Retinal pigment epithelial cell (primary cell): ENCODE data around the gene AGPAT3.

Source experiments
- DNase-seq: peaks from one replicate; pipeline ENCODE4 v3.0.0-alpha.2; 2010; ENCODE audit warnings: low read depth
- H3K4me3 ChIP-seq: 2 replicates; pipeline ENCODE4 v1.5.1; 2011; ENCODE audit warnings: mild to moderate bottlenecking, low read length, control low read depth, moderate library complexity
- CTCF ChIP-seq: conservative IDR thresholded peaks from 2 replicates; pipeline ENCODE4 v1.5.1; 2011; ENCODE audit warnings: low read depth, low read length, control low read depth, inconsistent platforms

AGPAT3 gene

DNA sequence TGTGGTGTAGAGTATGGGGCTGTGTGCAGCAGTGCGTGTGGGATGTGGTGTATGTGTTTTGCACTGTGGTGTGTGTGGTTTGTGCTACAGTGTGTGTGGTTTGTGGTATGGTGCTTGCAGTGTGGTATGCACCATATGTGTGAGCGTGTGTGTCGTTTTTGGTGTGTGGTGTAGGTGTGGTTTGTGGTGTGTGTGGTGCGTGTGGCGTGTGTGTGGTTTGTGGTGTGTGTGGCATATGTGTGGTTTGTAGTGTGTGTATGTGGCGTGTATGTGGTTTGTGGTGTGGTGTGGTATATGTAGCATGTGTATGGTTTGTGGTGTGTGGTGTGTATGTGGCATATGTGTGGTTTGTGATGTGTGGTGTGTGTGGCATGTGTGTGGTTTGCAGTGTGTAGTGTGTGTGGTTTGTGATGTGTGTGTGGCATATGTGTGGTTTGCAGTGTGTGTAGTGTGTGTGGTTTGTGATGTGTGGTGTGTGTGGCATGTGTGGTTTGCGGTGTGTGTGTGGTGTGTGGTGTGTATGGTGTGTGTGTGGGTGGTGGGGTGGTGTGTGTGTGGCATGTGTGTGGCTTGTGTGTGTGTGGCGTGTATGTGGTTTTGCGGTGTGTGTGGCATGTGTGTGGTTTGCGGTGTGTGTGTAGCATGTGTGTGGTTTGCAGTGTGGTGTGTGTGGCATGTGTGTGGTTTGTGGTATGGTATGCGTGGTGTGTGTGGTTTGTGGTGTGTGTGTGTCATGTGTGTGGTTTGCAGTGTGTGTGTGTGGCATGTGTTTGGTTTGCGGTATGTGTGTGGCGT is 93.5 kb downstream of the AGPAT3 start:
- no peak for DNase-seq
- TF ChIP-seq CTCF = no peak
- no peak overlapping the region for H3K4me3 ChIP-seq

- DNase-seq = no peak
- no peak for TF ChIP-seq CTCF
- no peak overlapping the region for H3K4me3 ChIP-seq
Measured at GRCh38 chr21:43959231-43960116, 94.5 kb downstream of the AGPAT3 start.

GRCh38 chr21:43961382-43961909 is 96.4 kb downstream of the AGPAT3 start:
- no peak for DNase-seq
- H3K4me3 ChIP-seq = no peak overlapping the region
- TF ChIP-seq CTCF = no peak

DNA sequence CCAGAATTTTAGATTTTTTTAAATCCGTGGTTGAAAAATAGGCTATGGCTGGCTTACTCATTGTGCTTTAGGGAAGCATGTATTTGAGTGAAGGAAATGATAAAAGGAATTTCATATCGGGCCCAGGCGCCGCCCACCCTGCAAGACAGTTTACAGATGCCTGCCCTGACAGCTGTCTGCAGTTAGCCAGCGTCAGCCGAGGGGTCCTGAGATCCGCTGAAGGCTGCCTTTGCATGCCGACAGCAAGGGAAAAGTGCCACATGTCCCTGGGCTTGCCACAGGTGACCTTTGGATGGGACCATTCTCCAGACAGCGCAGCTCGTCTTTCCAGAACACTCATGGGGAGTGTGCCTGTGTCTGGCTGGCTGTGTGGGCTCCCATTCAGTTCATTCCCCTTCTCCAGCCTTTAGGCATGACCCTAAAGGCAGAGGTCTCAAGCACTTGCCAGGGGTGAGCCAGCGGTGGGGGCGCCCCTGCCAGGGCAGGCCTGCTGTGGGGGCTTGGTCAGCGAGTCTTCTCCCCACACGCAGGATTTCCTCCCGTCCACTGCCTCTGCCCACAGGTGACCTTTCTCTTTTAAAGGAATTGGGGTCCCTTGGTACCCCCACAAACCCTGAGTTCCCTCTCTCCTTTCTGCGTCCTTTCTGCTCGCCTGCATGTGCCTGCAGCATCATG is 101.0 kb downstream of the AGPAT3 start:
- TF ChIP-seq CTCF = no peak
- H3K4me3 ChIP-seq = no peak overlapping the region
- no peak for DNase-seq

DNA sequence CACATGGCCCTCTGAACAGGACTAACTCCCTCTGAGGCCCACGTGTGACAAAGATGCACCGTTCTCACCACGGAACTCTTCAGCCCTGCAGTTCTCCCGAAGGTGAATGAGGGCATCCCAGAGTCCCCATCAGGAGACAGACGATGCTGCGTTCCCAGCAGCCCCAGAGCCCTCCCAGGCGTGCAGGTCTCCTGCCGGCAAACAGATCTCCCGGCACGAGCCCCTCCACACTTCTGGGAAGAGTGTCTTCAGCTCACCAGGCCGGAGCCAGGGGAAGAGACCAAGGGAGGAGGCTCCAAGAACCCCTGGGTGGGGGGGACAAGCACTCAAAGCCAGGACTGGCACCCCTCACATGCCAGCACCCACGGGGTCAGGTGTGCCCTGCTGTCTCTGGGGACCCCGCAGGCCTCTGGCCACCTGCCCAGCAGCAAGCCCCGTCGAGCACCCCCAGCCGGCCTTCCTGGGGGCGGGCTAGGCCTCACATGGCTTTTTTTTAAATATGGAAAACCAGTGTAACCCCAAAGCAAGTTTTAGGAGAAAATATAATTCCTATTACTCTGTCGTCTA is 102.0 kb downstream of the AGPAT3 start:
- H3K4me3 ChIP-seq = no peak overlapping the region
- DNase-seq = no peak
- no peak for TF ChIP-seq CTCF

GRCh38 chr21:43967981-43968380 is 103.0 kb downstream of the AGPAT3 start:
- TF ChIP-seq CTCF = no peak
- H3K4me3 ChIP-seq = no peak overlapping the region
- DNase-seq = no peak
